ENCODE measurements around the gene DNAJA3. TPM values are rescaled to one million over a fixed set of nuclear protein-coding genes. Genes with fewer than 3 reads are reported as not detected.

DNAJA3 gene
- total RNA-seq, 4 donors from 2014 or later, result 40.6 to 51.2 (median 45.9) TPM

Small RNA genes lying within 50 kb of the gene (small RNA-seq; reads per million reads assigned to genes)
- gene AC012676.2, result 0 reads per million in 3 donors

Other genes with a start within 250 kb of the DNAJA3 start
- 1 to 10 TPM in 3 of 4 donors, under 1 TPM in 1; 0.83 to 2.2 (median 1.5) TPM for gene SRL, start 183.8 kb upstream of the DNAJA3 start, total RNA-seq
- 1 to 10 TPM; 2.8 to 4.6 (median 3.7) TPM for gene TFAP4, start 152.8 kb upstream of the DNAJA3 start, total RNA-seq
- 10 to 100 TPM; 10.8 to 32.6 (median 14.9) TPM for gene GLIS2, start 109.8 kb upstream of the DNAJA3 start, total RNA-seq
- gene PAM16, start 74.5 kb upstream of the DNAJA3 start, total RNA-seq, result 10 to 100 TPM; 24.5 to 44.1 (median 40.2) TPM
- gene VASN, start 54.0 kb upstream of the DNAJA3 start, total RNA-seq, result 10 to 100 TPM in 3 of 4 donors, 1 to 10 TPM in 1; 7.1 to 31.3 (median 21.7) TPM
- 10 to 100 TPM; 11.6 to 24.6 (median 21.3) TPM for gene CORO7, start 9.3 kb upstream of the DNAJA3 start, total RNA-seq
- gene NMRAL1, start 48.8 kb downstream of the DNAJA3 start, total RNA-seq, result 10 to 100 TPM; 29.1 to 50.0 (median 45.3) TPM
- 10 to 100 TPM; 26.6 to 45.9 (median 44.7) TPM for gene HMOX2, start 50.5 kb downstream of the DNAJA3 start, total RNA-seq
- gene CDIP1, start 112.9 kb downstream of the DNAJA3 start, total RNA-seq, result 10 to 100 TPM; 18.3 to 33.4 (median 28.3) TPM
- gene C16orf96, start 130.5 kb downstream of the DNAJA3 start, total RNA-seq, result not detected
- 10 to 100 TPM; 11.2 to 34.6 (median 17.9) TPM for gene UBALD1, start 189.0 kb downstream of the DNAJA3 start, total RNA-seq
- 10 to 100 TPM; 40.3 to 75.6 (median 48.5) TPM for gene MGRN1, start 199.0 kb downstream of the DNAJA3 start, total RNA-seq